HepG2 (cell line): ENCODE measurements around the gene ADM5. TPM values are rescaled to one million over a fixed set of nuclear protein-coding genes. Genes with fewer than 3 reads are reported as not detected.

Source experiments
- AGO2 ChIP-seq: fragments of 200-400 bp; formaldehyde crosslinking; optimal IDR thresholded peaks from 2 replicates; pipeline ENCODE3; 2017; ENCODE audit warnings: mild to moderate bottlenecking, low read depth, low read length, moderate library complexity
- AHDC1 ChIP-seq: sonication (generic); formaldehyde crosslinking; IDR thresholded peaks from 2 replicates; pipeline ENCODE4 v1.5.1; 2020; ENCODE audit warnings: mild to moderate bottlenecking, missing genetic modification reagents, borderline replicate concordance
- AHR ChIP-seq: IDR thresholded peaks from 2 replicates; pipeline ENCODE4 v1.6.1; 2018; ENCODE audit warnings: missing genetic modification reagents, missing compliant biosample characterization
- AKAP8 ChIP-seq: sonication (generic); formaldehyde crosslinking; IDR thresholded peaks from 2 replicates; pipeline ENCODE4 v1.5.1; 2020; ENCODE audit warnings: mild to moderate bottlenecking, missing genetic modification reagents
- BCLAF1 ChIP-seq: fragments of 450-650 bp; IDR thresholded peaks from 2 replicates; pipeline ENCODE4 v1.6.1; 2017; ENCODE audit warnings: mild to moderate bottlenecking
- ESRRA ChIP-seq: sonication (generic); formaldehyde crosslinking; IDR thresholded peaks from 2 replicates; pipeline ENCODE4 v1.5.1; 2020; ENCODE audit warnings: mild to moderate bottlenecking, low read depth, missing genetic modification reagents
- ETV5 ChIP-seq: IDR thresholded peaks from 2 replicates; pipeline ENCODE4 v1.6.1; 2018; ENCODE audit warnings: missing biosample characterization, missing genetic modification reagents, inconsistent platforms, borderline replicate concordance
- FOSL2 ChIP-seq: sonication (generic); formaldehyde crosslinking; IDR thresholded peaks from 2 replicates; pipeline ENCODE4 v1.4.0; 2020; ENCODE audit warnings: missing genetic modification reagents
- MTA1 ChIP-seq: sonication (generic); formaldehyde crosslinking; IDR thresholded peaks from 2 replicates; pipeline ENCODE4 v1.4.0; 2020; ENCODE audit warnings: missing genetic modification reagents, mild to moderate bottlenecking, borderline replicate concordance
- NR2F6 ChIP-seq, 2 experiments: IDR thresholded peaks; 2 replicates each; pipeline ENCODE4 v1.6.1; 2016; ENCODE audit warnings: antibody characterized with exemption in 1 of 2, mild to moderate bottlenecking in 1 of 2
- SOX13 ChIP-seq, 3 experiments: fragments of 450-650 bp in 1 of 3; sonication (generic) in 1 of 3; formaldehyde crosslinking in 1 of 3; IDR thresholded peaks in 2 of 3; conservative IDR thresholded peaks in 1 of 3; 2 replicates each; pipeline versions ENCODE4 v1.5.0 to v1.6.1; 2016 to 2020; ENCODE audit warnings: antibody characterized with exemption in 1 of 3, mild to moderate bottlenecking in 1 of 3, missing compliant biosample characterization in 1 of 3, missing genetic modification reagents in 1 of 3, moderate library complexity in 1 of 3
- SPEN ChIP-seq: sonication (generic); formaldehyde crosslinking; IDR thresholded peaks from 2 replicates; pipeline ENCODE4 v1.5.1; 2020; ENCODE audit warnings: low read depth, mild to moderate bottlenecking, missing genetic modification reagents
- STAT5B ChIP-seq: sonication (generic); formaldehyde crosslinking; IDR thresholded peaks from 2 replicates; pipeline ENCODE4 v1.4.0; 2020; ENCODE audit warnings: missing genetic modification reagents
- TBP ChIP-seq: sonication (generic); formaldehyde crosslinking; IDR thresholded peaks from 2 replicates; pipeline ENCODE4 v1.5.0; 2020; ENCODE audit warnings: missing genetic modification reagents
- TCF7 ChIP-seq: sonication (generic); IDR thresholded peaks from 2 replicates; pipeline ENCODE4 v1.6.1; 2016; ENCODE audit warnings: antibody characterized with exemption, low read depth
- ZGPAT ChIP-seq: IDR thresholded peaks from 2 replicates; pipeline ENCODE4 v1.6.1; 2016; ENCODE audit warnings: mild to moderate bottlenecking
- ZKSCAN1 ChIP-seq: fragments of 150-350 bp; IDR thresholded peaks from 2 replicates; pipeline ENCODE4 v1.6.1; 2014; ENCODE audit warnings: low read length
- ZNF878 ChIP-seq: sonication (generic); formaldehyde crosslinking; IDR thresholded peaks from 2 replicates; pipeline ENCODE4 v1.8.1; 2023; ENCODE audit warnings: mild to moderate bottlenecking, missing genetic modification reagents, moderate library complexity
- polyA plus RNA-seq, 8 experiments: library from polyadenylated mRNA; depleted of rRNA in 3 of 8; stranded (reverse) in 7 of 8; unstranded in 1 of 8; fragments of >200 nt; fragmentation: Illumina TruSeq in 4 of 8; extraction: Trizol in 4 of 8; gene quantifications; 2 replicates each; pipeline versions ENCODE4 v1.2.1 to v1.2.3, GENCODE V29; 2011 to 2016; ENCODE audit warnings: low read depth in 4 of 8, missing spikeins in 1 of 8, mixed read lengths in 1 of 8; ENCODE audit not compliant: insufficient read depth in 1 of 8
- total RNA-seq, 5 experiments: library from RNA; depleted of rRNA; stranded (reverse); fragments of >200 nt; fragmentation: Illumina TruSeq; extraction: Trizol; gene quantifications; 2 replicates each; pipeline ENCODE4 v1.2.3, GENCODE V29; 2016; ENCODE audit warnings: low read depth in 1 of 5

Gene ADM5
- total and polyA plus RNA-seq, 2 of the 13 experiments (the other 11 are each of a cell fraction or from before 2014, with no cell fraction given) = 2.7 to 4.1 TPM

GRCh38 chr19:49677231-49677900, 12.0 kb upstream of the ADM5 start, which contains the start of gene PRMT1 (continued):
- TF ChIP-seq ETV5 (CRISPR knock-in tag) (peak; percentile 82), SOX13 (IDR thresholded peaks at IDR 0.05) (no peak), SOX13 (CRISPR knock-in tag; conservative IDR thresholded peaks at IDR 0.05 in 1 of 2, IDR thresholded peaks at IDR 0.05 in 1 of 2) (no peak; a peak in 1 of 4 replicates), NR2F6 (IDR thresholded peaks at IDR 0.05) (no peak), NR2F6 (CRISPR knock-in tag; IDR thresholded peaks at IDR 0.05) (peak; percentile 20; the same call in 1 of the 2 replicates), MTA1 (peak; percentile 52; the same call in 1 of the 2 replicates), BCLAF1 (no peak), AHDC1 (CRISPR knock-in tag) (no peak), TCF7 (no peak), AKAP8 (CRISPR knock-in tag) (0 out of 2 replicates have a peak, but pooled peaks have one; percentile 7), ZKSCAN1 (no peak), SPEN (CRISPR knock-in tag) (peak; percentile 23; the same call in 1 of the 2 replicates), TBP (CRISPR knock-in tag) (no peak), ZNF878 (no peak), ZGPAT (CRISPR knock-in tag) (peak; percentile 43; the same call in 1 of the 2 replicates), FOSL2 (CRISPR knock-in tag) (no peak; the same call in 1 of the 2 replicates), AHR (CRISPR knock-in tag) (0 out of 2 replicates have a peak, but pooled peaks have one; percentile 88), ESRRA (CRISPR knock-in tag) (no peak), STAT5B (CRISPR knock-in tag) (no peak), AGO2 (peak; percentile 82)
